ENCODE data around the gene RBM33. TPM values are rescaled to one million over a fixed set of nuclear protein-coding genes. Genes with fewer than 3 reads are reported as not detected.

Gene RBM33
- total and polyA plus RNA-seq, 2 of the 8 experiments (the other 6 are each of a cell fraction or from before 2014, with no cell fraction given): 16.5 to 64.6 TPM

GRCh38 chr7:155766386-155766785, 121.9 kb downstream of the RBM33 start (continued):
- TF ChIP-seq ATF2 (IDR thresholded peaks at IDR 0.05; ENCODE audit: low read length) (no peak), HDAC2 (IDR thresholded peaks at IDR 0.05; ENCODE audit: borderline replicate concordance in 1 of 2, low read depth in 2 of 2, low read length in 2 of 2) (no peak)
